ENCODE data around the gene OR2A12. TPM values are rescaled to one million over a fixed set of nuclear protein-coding genes. Genes with fewer than 3 reads are reported as not detected.

Gene OR2A12
- polyA plus RNA-seq, 1 donor (not counting 4 experiments of a cell fraction or from before 2014, with no cell fraction given), result not detected

DNA sequence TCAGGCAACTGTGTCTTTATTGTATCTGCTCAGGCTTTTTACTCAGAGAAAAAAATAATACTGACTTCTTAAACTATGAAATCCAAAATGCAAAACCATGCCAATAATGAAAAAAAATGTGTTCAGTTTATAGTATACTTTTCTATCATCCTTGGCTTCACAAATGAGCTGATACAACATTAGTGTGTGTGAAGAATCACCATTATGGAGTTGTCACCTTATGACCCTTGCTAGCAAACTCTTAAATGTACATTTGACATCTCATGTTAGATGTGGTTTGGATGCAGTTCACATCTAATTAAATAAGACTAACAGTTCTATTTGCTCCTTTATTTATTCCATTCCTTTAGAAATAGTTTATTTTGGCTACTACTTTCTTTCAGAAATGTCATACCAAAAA lies 19.1 kb downstream of the OR2A12 start:
- Histone ChIP-seq H3K4me1 (ENCODE audit: control insufficient read depth, extremely low read depth, insufficient read depth, low read length) (no peaks in the 10 kb centered on the region), H3K9me1 (ENCODE audit: control insufficient read depth, extremely low read depth, insufficient read depth, low read length) (no peaks in the 10 kb centered on the region), H3K79me2 (ENCODE audit: control insufficient read depth, insufficient read depth, low read length) (no peaks in the 10 kb centered on the region), H4K20me1 (ENCODE audit: control insufficient read depth, extremely low read depth, insufficient read depth, low read length) (no peaks in the 10 kb centered on the region), H3K9ac (ENCODE audit: control insufficient read depth, extremely low read depth, insufficient read depth, low read length) (no peak overlapping the region), H2AFZ (ENCODE audit: control insufficient read depth, low read length) (no peak overlapping the region), H3K27ac (ENCODE audit: control insufficient read depth, insufficient read depth, low read length) (no peak overlapping the region), H3K9me3 (ENCODE audit: control insufficient read depth, low read depth, low read length) (no peaks in the 10 kb centered on the region), H3K4me2 (ENCODE audit: control insufficient read depth, extremely low read depth, insufficient read depth, low read depth, low read length) (no peak overlapping the region), H3K36me3 (ENCODE audit: control insufficient read depth in 2 of 2, extremely low read depth in 1 of 2, insufficient read depth in 2 of 2, low read length in 2 of 2) (no peaks in the 10 kb centered on the region), H3K27me3 (ENCODE audit: control insufficient read depth, extremely low read depth, insufficient read depth, low read length) (no peaks in the 10 kb centered on the region), H3K4me3 (ENCODE audit: control insufficient read depth in 2 of 3, extremely low read depth in 1 of 3, insufficient read depth in 2 of 3, low read depth in 1 of 3, low read length in 3 of 3) (no peak overlapping the region)
- TF ChIP-seq, protein P1, sequence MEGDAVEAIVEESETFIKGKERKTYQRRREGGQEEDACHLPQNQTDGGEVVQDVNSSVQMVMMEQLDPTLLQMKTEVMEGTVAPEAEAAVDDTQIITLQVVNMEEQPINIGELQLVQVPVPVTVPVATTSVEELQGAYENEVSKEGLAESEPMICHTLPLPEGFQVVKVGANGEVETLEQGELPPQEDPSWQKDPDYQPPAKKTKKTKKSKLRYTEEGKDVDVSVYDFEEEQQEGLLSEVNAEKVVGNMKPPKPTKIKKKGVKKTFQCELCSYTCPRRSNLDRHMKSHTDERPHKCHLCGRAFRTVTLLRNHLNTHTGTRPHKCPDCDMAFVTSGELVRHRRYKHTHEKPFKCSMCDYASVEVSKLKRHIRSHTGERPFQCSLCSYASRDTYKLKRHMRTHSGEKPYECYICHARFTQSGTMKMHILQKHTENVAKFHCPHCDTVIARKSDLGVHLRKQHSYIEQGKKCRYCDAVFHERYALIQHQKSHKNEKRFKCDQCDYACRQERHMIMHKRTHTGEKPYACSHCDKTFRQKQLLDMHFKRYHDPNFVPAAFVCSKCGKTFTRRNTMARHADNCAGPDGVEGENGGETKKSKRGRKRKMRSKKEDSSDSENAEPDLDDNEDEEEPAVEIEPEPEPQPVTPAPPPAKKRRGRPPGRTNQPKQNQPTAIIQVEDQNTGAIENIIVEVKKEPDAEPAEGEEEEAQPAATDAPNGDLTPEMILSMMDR (optimal IDR thresholded peaks at IDR 0.05 in 1 of 3, IDR thresholded peaks at IDR 0.05 in 1 of 3, conservative IDR thresholded peaks at IDR 0.05 in 1 of 3; ENCODE audit: extremely low read depth in 1 of 3, insufficient read depth in 2 of 3, low read length in 3 of 3), result no peak
- TF ChIP-seq EZH2 (IDR thresholded peaks at IDR 0.05; ENCODE audit: low read length), result no peak
- dilution Hi-C loops (cut with MboI; ENCODE audit: extremely low pct_ligation_motif_present, low sequenced_read_pairs), result no loop called here
- no peak for FAIRE-seq
- DNase-seq (ENCODE audit: low read depth, low spot score), result no peak

DNA sequence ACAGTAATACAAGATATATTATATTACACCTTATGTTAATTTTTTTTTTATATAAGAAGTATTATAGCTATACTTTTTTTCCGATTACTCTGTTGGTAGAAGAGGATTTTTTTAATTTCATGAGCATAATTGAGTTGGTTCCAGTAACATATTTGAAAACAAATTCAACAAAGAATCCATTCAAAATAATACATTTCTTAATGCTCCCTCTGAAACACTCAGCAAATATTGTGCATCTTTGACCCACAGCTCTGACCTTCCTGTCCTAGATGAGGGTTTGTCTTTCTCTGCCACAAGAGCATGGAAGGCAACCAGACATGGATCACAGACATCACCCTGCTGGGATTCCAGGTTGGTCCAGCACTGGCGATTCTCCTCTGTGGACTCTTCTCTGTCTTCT lies 23.2 kb downstream of the OR2A12 start, which contains the start of gene OR2A2:
OR2A2 (plus strand) TSS at position 301 of the 400 bp plus-strand sequence; CDS start at position 301, 0 bp downstream.
- H3K27ac ChIP-seq (ENCODE audit: control insufficient read depth, insufficient read depth, low read length), result no peak within 1 kb of the TSS
- DNase-seq (ENCODE audit: low read depth, low spot score) (no peak), FAIRE-seq (no peak)
- no peaks in the 10 kb centered on the region for H3K27me3 ChIP-seq (ENCODE audit: control insufficient read depth, extremely low read depth, insufficient read depth, low read length)
- H3K9me3 ChIP-seq (ENCODE audit: control insufficient read depth, low read depth, low read length), result no peaks in the 10 kb centered on the region
- no peaks in the 10 kb centered on the region for H3K79me2 ChIP-seq (ENCODE audit: control insufficient read depth, insufficient read depth, low read length)
- no peaks in the 10 kb centered on the region for H3K9me1 ChIP-seq (ENCODE audit: control insufficient read depth, extremely low read depth, insufficient read depth, low read length)
- dilution Hi-C loops (cut with MboI; ENCODE audit: extremely low pct_ligation_motif_present, low sequenced_read_pairs), result no loop called here
- no peaks in the 10 kb centered on the region for H3K36me3 ChIP-seq (ENCODE audit: control insufficient read depth in 2 of 2, extremely low read depth in 1 of 2, insufficient read depth in 2 of 2, low read length in 2 of 2)
- H3K9ac ChIP-seq (ENCODE audit: control insufficient read depth, extremely low read depth, insufficient read depth, low read length), result no peak within 1 kb of the TSS
- H3K4me1 ChIP-seq (ENCODE audit: control insufficient read depth, extremely low read depth, insufficient read depth, low read length), result no peaks in the 10 kb centered on the region
- no peaks in the 10 kb centered on the region for H4K20me1 ChIP-seq (ENCODE audit: control insufficient read depth, extremely low read depth, insufficient read depth, low read length)
- no peak within 1 kb of the TSS for H2AFZ ChIP-seq (ENCODE audit: control insufficient read depth, low read length)
- no peak within 1 kb of the TSS for H3K4me3 ChIP-seq (ENCODE audit: control insufficient read depth in 2 of 3, extremely low read depth in 1 of 3, insufficient read depth in 2 of 3, low read depth in 1 of 3, low read length in 3 of 3)
- no peak within 1 kb of the TSS for H3K4me2 ChIP-seq (ENCODE audit: control insufficient read depth, extremely low read depth, insufficient read depth, low read depth, low read length)
- TF ChIP-seq, protein P1 (optimal IDR thresholded peaks at IDR 0.05 in 1 of 3, IDR thresholded peaks at IDR 0.05 in 1 of 3, conservative IDR thresholded peaks at IDR 0.05 in 1 of 3; ENCODE audit: extremely low read depth in 1 of 3, insufficient read depth in 2 of 3, low read length in 3 of 3), result no peak
- no peak for TF ChIP-seq EZH2 (IDR thresholded peaks at IDR 0.05; ENCODE audit: low read length)

All from keratinocyte (primary cell).